ENCODE data around the gene RPL38.

Gene RPL38

GRCh38 chr17:74212913-74213791 lies 9.7 kb downstream of the RPL38 start, which contains the start of gene TTYH2:
Gene TTYH2, plus strand, starts transcription at chr17:74213571. Its CDS starts 17 bp downstream, at chr17:74213588.
- Histone ChIP-seq H3K36me3 (ENCODE audit: insufficient read depth, low read depth, low read length) (peaks cover 26% of the 10 kb centered on the region), H3K4me1 (ENCODE audit: insufficient read depth, low read length) (peaks cover 18% of the 10 kb centered on the region), H3K27me3 (ENCODE audit: insufficient read depth, low read length) (peaks cover 45% of the 10 kb centered on the region), H3K27ac (ENCODE audit: low read length) (no peak within 1 kb of the TSS), H3K9ac (ENCODE audit: low read depth, low read length) (peak within 1 kb of the TSS; percentile 66; the same call in 1 of the 2 replicates), H3K9me3 (ENCODE audit: insufficient read depth, low read depth, low read length) (no peaks in the 10 kb centered on the region), H3K4me3 (ENCODE audit: low read length) (peak within 1 kb of the TSS; percentile 78)

- Histone ChIP-seq H3K27me3 (ENCODE audit: insufficient read depth, low read length) (peaks cover 45% of the 10 kb centered on the region), H3K4me3 (ENCODE audit: low read length) (peak overlapping the region; percentile 78), H3K4me1 (ENCODE audit: insufficient read depth, low read length) (peaks cover 17% of the 10 kb centered on the region; the same call in 1 of the 2 replicates), H3K9ac (ENCODE audit: low read depth, low read length) (no peak overlapping the region), H3K9me3 (ENCODE audit: insufficient read depth, low read depth, low read length) (no peaks in the 10 kb centered on the region), H3K27ac (ENCODE audit: low read length) (no peak overlapping the region), H3K36me3 (ENCODE audit: insufficient read depth, low read depth, low read length) (peaks cover 19% of the 10 kb centered on the region)
These were observed 10.4 kb downstream of the RPL38 start for GRCh38 chr17:74213861-74214391.

- Histone ChIP-seq H3K4me3 (ENCODE audit: low read length) (peak overlapping the region; percentile 78), H3K27ac (ENCODE audit: low read length) (no peak overlapping the region), H3K27me3 (ENCODE audit: insufficient read depth, low read length) (peaks cover 45% of the 10 kb centered on the region), H3K4me1 (ENCODE audit: insufficient read depth, low read length) (peaks cover 17% of the 10 kb centered on the region; the same call in 1 of the 2 replicates), H3K9ac (ENCODE audit: low read depth, low read length) (no peak overlapping the region), H3K36me3 (ENCODE audit: insufficient read depth, low read depth, low read length) (peaks cover 11% of the 10 kb centered on the region), H3K9me3 (ENCODE audit: insufficient read depth, low read depth, low read length) (no peaks in the 10 kb centered on the region)
These were observed 11.2 kb downstream of the RPL38 start for GRCh38 chr17:74214484-74215341.

- Histone ChIP-seq H3K36me3 (ENCODE audit: insufficient read depth, low read depth, low read length) (peaks cover 5% of the 10 kb centered on the region; the same call in 1 of the 2 replicates), H3K9me3 (ENCODE audit: insufficient read depth, low read depth, low read length) (no peaks in the 10 kb centered on the region), H3K27me3 (ENCODE audit: insufficient read depth, low read length) (peaks cover 45% of the 10 kb centered on the region), H3K9ac (ENCODE audit: low read depth, low read length) (no peak overlapping the region), H3K4me1 (ENCODE audit: insufficient read depth, low read length) (peaks cover 17% of the 10 kb centered on the region; the same call in 1 of the 2 replicates), H3K4me3 (ENCODE audit: low read length) (no peak overlapping the region), H3K27ac (ENCODE audit: low read length) (no peak overlapping the region)
These were observed 11.9 kb downstream of the RPL38 start for GRCh38 chr17:74215342-74215727.

- H3K36me3 ChIP-seq (ENCODE audit: insufficient read depth, low read depth, low read length) = no peaks in the 10 kb centered on the region
- H3K27ac ChIP-seq (ENCODE audit: low read length) = no peak overlapping the region
- H3K9me3 ChIP-seq (ENCODE audit: insufficient read depth, low read depth, low read length) = no peaks in the 10 kb centered on the region
- H3K4me3 ChIP-seq (ENCODE audit: low read length) = no peak overlapping the region
- H3K4me1 ChIP-seq (ENCODE audit: insufficient read depth, low read length) = peaks cover 8% of the 10 kb centered on the region; the same call in 1 of the 2 replicates
- H3K9ac ChIP-seq (ENCODE audit: low read depth, low read length) = no peak overlapping the region
- H3K27me3 ChIP-seq (ENCODE audit: insufficient read depth, low read length) = peaks cover 44% of the 10 kb centered on the region
These were observed 13.0 kb downstream of the RPL38 start for GRCh38 chr17:74216505-74216904.

GRCh38 chr17:74217037-74217730 lies 13.7 kb downstream of the RPL38 start:
- H3K9me3 ChIP-seq (ENCODE audit: insufficient read depth, low read depth, low read length) = no peaks in the 10 kb centered on the region
- H3K36me3 ChIP-seq (ENCODE audit: insufficient read depth, low read depth, low read length) = no peaks in the 10 kb centered on the region
- H3K27ac ChIP-seq (ENCODE audit: low read length) = no peak overlapping the region
- no peak overlapping the region for H3K4me3 ChIP-seq (ENCODE audit: low read length)
- H3K4me1 ChIP-seq (ENCODE audit: insufficient read depth, low read length) = peaks cover 1% of the 10 kb centered on the region; the same call in 1 of the 2 replicates
- H3K27me3 ChIP-seq (ENCODE audit: insufficient read depth, low read length) = peaks cover 37% of the 10 kb centered on the region
- H3K9ac ChIP-seq (ENCODE audit: low read depth, low read length) = no peak overlapping the region

GRCh38 chr17:74217888-74218287 lies 14.4 kb downstream of the RPL38 start:
- Histone ChIP-seq H3K9me3 (ENCODE audit: insufficient read depth, low read depth, low read length) (no peaks in the 10 kb centered on the region), H3K27me3 (ENCODE audit: insufficient read depth, low read length) (peaks cover 30% of the 10 kb centered on the region), H3K4me1 (ENCODE audit: insufficient read depth, low read length) (no peaks in the 10 kb centered on the region)

GRCh38 chr17:74218436-74218835 lies 15.0 kb downstream of the RPL38 start:
- no peaks in the 10 kb centered on the region for H3K9me3 ChIP-seq (ENCODE audit: insufficient read depth, low read depth, low read length)
- peaks cover 25% of the 10 kb centered on the region for H3K27me3 ChIP-seq (ENCODE audit: insufficient read depth, low read length)
- no peak overlapping the region for H3K4me3 ChIP-seq (ENCODE audit: low read length)
- no peak overlapping the region for H3K9ac ChIP-seq (ENCODE audit: low read depth, low read length)
- no peaks in the 10 kb centered on the region for H3K36me3 ChIP-seq (ENCODE audit: insufficient read depth, low read depth, low read length)
- H3K4me1 ChIP-seq (ENCODE audit: insufficient read depth, low read length) = no peaks in the 10 kb centered on the region
- H3K27ac ChIP-seq (ENCODE audit: low read length) = no peak overlapping the region

More at GRCh38 chr17:74217888-74218287, 14.4 kb downstream of the RPL38 start:
- Histone ChIP-seq H3K9ac (ENCODE audit: low read depth, low read length) (no peak overlapping the region), H3K36me3 (ENCODE audit: insufficient read depth, low read depth, low read length) (no peaks in the 10 kb centered on the region), H3K27ac (ENCODE audit: low read length) (no peak overlapping the region), H3K4me3 (ENCODE audit: low read length) (no peak overlapping the region)

- H3K27me3 ChIP-seq (ENCODE audit: insufficient read depth, low read length) = peaks cover 13% of the 10 kb centered on the region
- no peaks in the 10 kb centered on the region for H3K9me3 ChIP-seq (ENCODE audit: insufficient read depth, low read depth, low read length)
- no peak overlapping the region for H3K27ac ChIP-seq (ENCODE audit: low read length)
- no peak overlapping the region for H3K9ac ChIP-seq (ENCODE audit: low read depth, low read length)
- H3K4me3 ChIP-seq (ENCODE audit: low read length) = no peak overlapping the region
- H3K36me3 ChIP-seq (ENCODE audit: insufficient read depth, low read depth, low read length) = no peaks in the 10 kb centered on the region
- H3K4me1 ChIP-seq (ENCODE audit: insufficient read depth, low read length) = no peaks in the 10 kb centered on the region
These were observed 16.2 kb downstream of the RPL38 start for GRCh38 chr17:74219576-74220133.

GRCh38 chr17:74220219-74220618 lies 16.7 kb downstream of the RPL38 start:
- H3K9me3 ChIP-seq (ENCODE audit: insufficient read depth, low read depth, low read length) = no peaks in the 10 kb centered on the region
- no peak overlapping the region for H3K27ac ChIP-seq (ENCODE audit: low read length)
- H3K4me3 ChIP-seq (ENCODE audit: low read length) = no peak overlapping the region
- no peaks in the 10 kb centered on the region for H3K4me1 ChIP-seq (ENCODE audit: insufficient read depth, low read length)
- no peaks in the 10 kb centered on the region for H3K36me3 ChIP-seq (ENCODE audit: insufficient read depth, low read depth, low read length)
- H3K27me3 ChIP-seq (ENCODE audit: insufficient read depth, low read length) = peaks cover 8% of the 10 kb centered on the region
- no peak overlapping the region for H3K9ac ChIP-seq (ENCODE audit: low read depth, low read length)
